Measurements from ENCODE around the gene ARHGEF33. TPM values are rescaled to one million over a fixed set of nuclear protein-coding genes. Genes with fewer than 3 reads are reported as not detected.

Gene ARHGEF33
- total RNA-seq, 1 experiment from 2014 or later, result 0.41 TPM

GRCh38 chr2:38978296-38978903 is 88.7 kb downstream of the ARHGEF33 start:
- no peak overlapping the region for H3K27ac ChIP-seq (ENCODE audit: low read length)
- no peaks in the 10 kb centered on the region for H3K4me1 ChIP-seq (ENCODE audit: control insufficient read depth, insufficient read depth, low read length)
- no peaks in the 10 kb centered on the region for H3K9me3 ChIP-seq (ENCODE audit: control insufficient read depth, insufficient read depth, low read depth, low read length)
- H3K27me3 ChIP-seq (ENCODE audit: control insufficient read depth, insufficient read depth, low read length), result no peaks in the 10 kb centered on the region
- intact Hi-C loops (cut with micrococcal nuclease; ENCODE audit: unreplicated experiment), result no loop called here
- H3K36me3 ChIP-seq (ENCODE audit: control insufficient read depth, insufficient read depth, low read length), result no peaks in the 10 kb centered on the region
- no peak for TF ChIP-seq TCF7L2 (IDR thresholded peaks at IDR 0.05; ENCODE audit: low read depth, low read length)
- TF ChIP-seq POLR2AphosphoS5 (IDR thresholded peaks at IDR 0.05; ENCODE audit: low read depth, low read length), result no peak
- TF ChIP-seq, protein P1, sequence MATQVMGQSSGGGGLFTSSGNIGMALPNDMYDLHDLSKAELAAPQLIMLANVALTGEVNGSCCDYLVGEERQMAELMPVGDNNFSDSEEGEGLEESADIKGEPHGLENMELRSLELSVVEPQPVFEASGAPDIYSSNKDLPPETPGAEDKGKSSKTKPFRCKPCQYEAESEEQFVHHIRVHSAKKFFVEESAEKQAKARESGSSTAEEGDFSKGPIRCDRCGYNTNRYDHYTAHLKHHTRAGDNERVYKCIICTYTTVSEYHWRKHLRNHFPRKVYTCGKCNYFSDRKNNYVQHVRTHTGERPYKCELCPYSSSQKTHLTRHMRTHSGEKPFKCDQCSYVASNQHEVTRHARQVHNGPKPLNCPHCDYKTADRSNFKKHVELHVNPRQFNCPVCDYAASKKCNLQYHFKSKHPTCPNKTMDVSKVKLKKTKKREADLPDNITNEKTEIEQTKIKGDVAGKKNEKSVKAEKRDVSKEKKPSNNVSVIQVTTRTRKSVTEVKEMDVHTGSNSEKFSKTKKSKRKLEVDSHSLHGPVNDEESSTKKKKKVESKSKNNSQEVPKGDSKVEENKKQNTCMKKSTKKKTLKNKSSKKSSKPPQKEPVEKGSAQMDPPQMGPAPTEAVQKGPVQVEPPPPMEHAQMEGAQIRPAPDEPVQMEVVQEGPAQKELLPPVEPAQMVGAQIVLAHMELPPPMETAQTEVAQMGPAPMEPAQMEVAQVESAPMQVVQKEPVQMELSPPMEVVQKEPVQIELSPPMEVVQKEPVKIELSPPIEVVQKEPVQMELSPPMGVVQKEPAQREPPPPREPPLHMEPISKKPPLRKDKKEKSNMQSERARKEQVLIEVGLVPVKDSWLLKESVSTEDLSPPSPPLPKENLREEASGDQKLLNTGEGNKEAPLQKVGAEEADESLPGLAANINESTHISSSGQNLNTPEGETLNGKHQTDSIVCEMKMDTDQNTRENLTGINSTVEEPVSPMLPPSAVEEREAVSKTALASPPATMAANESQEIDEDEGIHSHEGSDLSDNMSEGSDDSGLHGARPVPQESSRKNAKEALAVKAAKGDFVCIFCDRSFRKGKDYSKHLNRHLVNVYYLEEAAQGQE (IDR thresholded peaks at IDR 0.05; ENCODE audit: insufficient read depth in 1 of 2, low read depth in 2 of 2, low read length in 1 of 2), result no peak
- no peak for TF ChIP-seq CTCF (IDR thresholded peaks at IDR 0.05)
- TF ChIP-seq SIN3A (IDR thresholded peaks at IDR 0.05; ENCODE audit: borderline replicate concordance, insufficient read depth, low read depth, low read length), result no peak
- POLR2A ChIA-PET, result no interaction called here
- no peak for ATAC-seq
- CTCF ChIA-PET, result no interaction called here
- DNase-seq (ENCODE audit: low read depth, low spot score), result no peak
- no TSS peak for BruUV-seq (replicated peaks)
- in situ Hi-C loops (cut with HindIII; ENCODE audit: low pct_unique_long_range_greater_than_20kb, low sequenced_read_pairs), result no loop called here
- no peak overlapping the region for H3K4me3 ChIP-seq (ENCODE audit: low read depth in 2 of 2, low read length in 2 of 2)

DNA sequence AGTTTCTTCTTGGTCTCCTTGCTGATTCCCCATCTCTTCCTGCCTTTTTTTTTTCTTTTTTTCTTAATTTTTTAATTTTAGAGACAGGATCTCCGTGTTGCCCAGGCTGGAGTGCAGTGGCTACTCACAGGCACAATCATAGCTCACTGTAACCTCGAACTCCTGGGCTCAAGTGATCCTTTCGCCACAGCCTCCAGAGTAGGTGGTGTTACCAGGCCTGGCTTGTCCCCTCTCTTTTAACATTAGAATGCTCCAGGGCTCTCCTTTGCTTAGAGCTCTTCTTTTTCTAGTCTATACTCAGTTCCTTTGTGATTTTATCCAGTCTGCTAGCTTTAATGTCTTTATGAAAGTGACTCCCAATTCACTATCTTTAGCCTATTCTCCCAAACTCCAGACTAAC is 89.2 kb downstream of the ARHGEF33 start:
- no peaks in the 10 kb centered on the region for H3K9me3 ChIP-seq (ENCODE audit: control insufficient read depth, insufficient read depth, low read depth, low read length)
- ChIA-PET POLR2A (no interaction called here), CTCF (no interaction called here)
- DNase-seq (ENCODE audit: low read depth, low spot score) (no peak), ATAC-seq (no peak)
- TF ChIP-seq TCF7L2 (IDR thresholded peaks at IDR 0.05; ENCODE audit: low read depth, low read length), result no peak
- TF ChIP-seq, protein P1 (IDR thresholded peaks at IDR 0.05; ENCODE audit: insufficient read depth in 1 of 2, low read depth in 2 of 2, low read length in 1 of 2), result no peak
- no peak for TF ChIP-seq POLR2AphosphoS5 (IDR thresholded peaks at IDR 0.05; ENCODE audit: low read depth, low read length)
- TF ChIP-seq SIN3A (IDR thresholded peaks at IDR 0.05; ENCODE audit: borderline replicate concordance, insufficient read depth, low read depth, low read length), result no peak
- H3K36me3 ChIP-seq (ENCODE audit: control insufficient read depth, insufficient read depth, low read length), result no peaks in the 10 kb centered on the region
- H3K27me3 ChIP-seq (ENCODE audit: control insufficient read depth, insufficient read depth, low read length), result no peaks in the 10 kb centered on the region
- intact Hi-C loops (cut with micrococcal nuclease; ENCODE audit: unreplicated experiment), result no loop called here
- BruUV-seq (replicated peaks), result no TSS peak
- in situ Hi-C loops (cut with HindIII; ENCODE audit: low pct_unique_long_range_greater_than_20kb, low sequenced_read_pairs), result no loop called here
- no peak overlapping the region for H3K27ac ChIP-seq (ENCODE audit: low read length)
- H3K4me3 ChIP-seq (ENCODE audit: low read depth in 2 of 2, low read length in 2 of 2), result no peak overlapping the region
- H3K4me1 ChIP-seq (ENCODE audit: control insufficient read depth, insufficient read depth, low read length), result no peaks in the 10 kb centered on the region
